Fibroblast of mammary gland (primary cell): ENCODE results near the gene LDLRAD4.

ENCODE experiments used
- DNase-seq: peaks from one replicate; pipeline ENCODE4 v3.0.0-alpha.2; 2010; ENCODE audit warnings: low read depth
- H3K4me3 ChIP-seq: 2 replicates; pipeline ENCODE4 v1.5.1; 2011; ENCODE audit warnings: low read depth, mild to moderate bottlenecking, low read length, moderate library complexity; ENCODE audit not compliant: control insufficient read depth
- TF ChIP-seq, protein P1 (sequence below): conservative IDR thresholded peaks from 2 replicates; pipeline ENCODE4 v1.5.1; 2011; ENCODE audit warnings: low read depth, low read length, inconsistent platforms; ENCODE audit not compliant: control insufficient read depth, insufficient read depth

Gene LDLRAD4

DNA sequence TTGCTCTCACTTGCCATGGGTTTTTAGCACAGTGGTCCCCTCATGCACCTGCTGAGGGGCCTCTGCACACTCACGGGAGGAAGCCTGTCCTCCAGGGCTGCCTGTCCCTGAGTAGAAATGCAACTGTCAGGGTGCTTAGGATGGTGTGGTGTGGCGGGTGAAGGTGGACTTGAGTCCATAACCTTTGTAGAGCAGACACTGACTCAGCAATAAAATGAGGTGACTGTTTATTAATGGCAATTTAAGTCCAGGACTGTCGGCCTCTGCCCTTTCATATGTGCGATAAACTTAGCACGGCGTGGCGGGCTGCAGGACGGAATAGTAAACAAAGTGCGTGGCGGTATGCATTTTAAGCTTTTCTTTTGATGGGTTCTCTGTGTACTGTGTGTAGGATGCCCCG is 188.2 kb downstream of the LDLRAD4 start:
- DNase-seq: no peak
- TF ChIP-seq, protein P1, sequence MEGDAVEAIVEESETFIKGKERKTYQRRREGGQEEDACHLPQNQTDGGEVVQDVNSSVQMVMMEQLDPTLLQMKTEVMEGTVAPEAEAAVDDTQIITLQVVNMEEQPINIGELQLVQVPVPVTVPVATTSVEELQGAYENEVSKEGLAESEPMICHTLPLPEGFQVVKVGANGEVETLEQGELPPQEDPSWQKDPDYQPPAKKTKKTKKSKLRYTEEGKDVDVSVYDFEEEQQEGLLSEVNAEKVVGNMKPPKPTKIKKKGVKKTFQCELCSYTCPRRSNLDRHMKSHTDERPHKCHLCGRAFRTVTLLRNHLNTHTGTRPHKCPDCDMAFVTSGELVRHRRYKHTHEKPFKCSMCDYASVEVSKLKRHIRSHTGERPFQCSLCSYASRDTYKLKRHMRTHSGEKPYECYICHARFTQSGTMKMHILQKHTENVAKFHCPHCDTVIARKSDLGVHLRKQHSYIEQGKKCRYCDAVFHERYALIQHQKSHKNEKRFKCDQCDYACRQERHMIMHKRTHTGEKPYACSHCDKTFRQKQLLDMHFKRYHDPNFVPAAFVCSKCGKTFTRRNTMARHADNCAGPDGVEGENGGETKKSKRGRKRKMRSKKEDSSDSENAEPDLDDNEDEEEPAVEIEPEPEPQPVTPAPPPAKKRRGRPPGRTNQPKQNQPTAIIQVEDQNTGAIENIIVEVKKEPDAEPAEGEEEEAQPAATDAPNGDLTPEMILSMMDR: no peak

DNA sequence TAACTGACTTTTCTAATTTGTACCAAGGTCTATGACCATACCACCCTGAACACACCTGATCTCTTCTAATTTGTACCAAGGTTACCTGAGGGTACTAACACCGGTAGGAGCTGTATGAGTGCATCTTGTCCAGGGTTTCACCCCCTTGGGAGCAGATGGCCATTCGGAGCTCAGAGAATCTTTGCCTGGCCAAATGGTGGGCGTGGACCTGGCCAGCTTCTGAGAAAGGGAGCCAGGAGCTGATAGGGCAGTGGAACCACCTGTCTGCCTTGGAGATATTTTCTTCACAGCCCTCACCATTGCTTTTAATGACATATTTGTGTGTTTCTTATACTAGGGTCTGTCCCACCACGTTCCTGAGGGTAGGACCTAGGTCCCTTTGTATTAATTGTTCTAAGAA is 188.9 kb downstream of the LDLRAD4 start:
- H3K4me3 ChIP-seq: no peak overlapping the region
- TF ChIP-seq, protein P1: no peak

More for the DNA sequence above, 188.2 kb downstream of the LDLRAD4 start:
- H3K4me3 ChIP-seq: no peak overlapping the region

DNA sequence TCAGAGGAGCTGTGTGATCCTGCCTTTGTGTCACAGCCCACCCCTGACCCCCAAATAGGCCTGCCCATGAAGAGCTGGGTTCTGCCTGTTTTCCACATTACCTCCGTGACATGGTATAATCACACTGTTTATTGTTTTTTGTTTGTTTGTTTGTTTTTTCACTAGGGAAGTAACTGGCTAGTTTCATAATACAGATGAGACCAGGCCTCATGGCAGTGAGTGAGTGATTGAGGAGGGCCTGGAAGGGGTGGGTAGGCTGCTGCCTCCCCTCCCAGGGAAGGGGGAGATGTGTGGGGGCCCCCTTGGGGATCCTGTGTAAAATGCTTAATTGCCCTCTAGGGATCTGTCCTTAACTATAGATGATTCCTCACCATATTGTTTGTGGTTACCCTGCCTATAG is 190.5 kb downstream of the LDLRAD4 start:
- no peak for DNase-seq
- TF ChIP-seq, protein P1: no peak
- no peak overlapping the region for H3K4me3 ChIP-seq

More for the DNA sequence above, 188.9 kb downstream of the LDLRAD4 start:
- no peak for DNase-seq

- TF ChIP-seq, protein P1: no peak
- DNase-seq: no peak
- H3K4me3 ChIP-seq: no peak overlapping the region
These were observed 191.4 kb downstream of the LDLRAD4 start for GRCh38 chr18:13409997-13410396.

GRCh38 chr18:13410471-13410870 is 191.9 kb downstream of the LDLRAD4 start:
- no peak overlapping the region for H3K4me3 ChIP-seq
- DNase-seq: no peak
- TF ChIP-seq, protein P1: no peak

DNA sequence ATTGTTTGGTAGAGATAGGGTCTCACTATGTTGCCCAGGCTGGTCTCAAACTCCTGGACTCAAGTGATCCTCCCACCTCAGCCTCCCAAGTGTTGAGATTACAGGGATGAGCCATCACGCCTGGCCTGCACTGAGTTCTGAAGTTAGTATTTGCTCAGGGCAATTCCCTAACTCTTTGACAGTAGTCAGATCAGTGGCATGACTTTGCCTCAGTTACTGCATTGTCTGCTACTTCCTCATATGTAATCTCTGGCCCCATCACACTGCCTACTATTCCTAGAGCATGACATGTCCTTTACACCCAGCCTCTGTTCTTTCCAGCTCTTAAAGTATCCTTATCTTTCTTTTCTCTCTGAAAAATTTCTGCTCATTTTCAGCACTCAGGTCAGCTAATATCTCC is 193.5 kb downstream of the LDLRAD4 start:
- TF ChIP-seq, protein P1: no peak
- no peak overlapping the region for H3K4me3 ChIP-seq
- no peak for DNase-seq

- TF ChIP-seq, protein P1: no peak
- no peak overlapping the region for H3K4me3 ChIP-seq
- DNase-seq: no peak
These were observed 194.3 kb downstream of the LDLRAD4 start for GRCh38 chr18:13412901-13413300.
